DND-41 (cell line): Measurements from ENCODE around the gene TMEM223.
"Not testable (repeated sequence)": the region's sequence is repeated elsewhere in the genome, so short reads cannot be mapped to it uniquely, and the experiment has no call there.

ENCODE experiments used
- ATAC-seq: fragments of 200-7000 bp; cut with Tn5 transposase; 3 replicates; pipeline ENCODE4 v1.9.1; 2021; ENCODE audit warnings: low read depth; ENCODE audit not compliant: insufficient read depth
- DNase-seq: peaks from one replicate; pipeline ENCODE4 v3.0.0-alpha.2; 2020
- H2AFZ ChIP-seq: 2 replicates; pipeline ENCODE4 v1.6.0; 2012; ENCODE audit warnings: low read depth, low read length
- H3K27ac ChIP-seq: 2 replicates; pipeline ENCODE4 v1.5.1; 2012; ENCODE audit warnings: low read length, inconsistent platforms
- H3K27me3 ChIP-seq: fragments of 200-600 bp; sonication (generic); 2 replicates; pipeline ENCODE4 v1.6.0; 2012; ENCODE audit warnings: low read length, mild to moderate bottlenecking, inconsistent platforms; ENCODE audit not compliant: insufficient read depth, poor library complexity
- H3K36me3 ChIP-seq: 2 replicates; pipeline ENCODE4 v1.5.1; 2012; ENCODE audit warnings: low read length, inconsistent platforms; ENCODE audit not compliant: insufficient read depth
- H3K4me1 ChIP-seq: 2 replicates; pipeline ENCODE4 v1.5.1; 2012; ENCODE audit warnings: mild to moderate bottlenecking, low read length; ENCODE audit not compliant: insufficient read depth
- H3K4me2 ChIP-seq: 2 replicates; pipeline ENCODE4 v1.6.0; 2012; ENCODE audit warnings: mild to moderate bottlenecking, moderate library complexity, low read length, inconsistent platforms; ENCODE audit not compliant: insufficient read depth
- H3K4me3 ChIP-seq, 2 experiments: fragments of 200-600 bp in 1 of 2; shearing (Covaris generic) in 1 of 2; 2 replicates each; pipeline ENCODE4 v1.5.1; 2012 to 2016; ENCODE audit warnings: inconsistent platforms in 2 of 2, low read length in 2 of 2, mild to moderate bottlenecking in 2 of 2, low read depth in 1 of 2, moderate library complexity in 1 of 2
- H3K79me2 ChIP-seq: 2 replicates; pipeline ENCODE4 v1.6.0; 2012; ENCODE audit warnings: low read length, inconsistent platforms; ENCODE audit not compliant: insufficient read depth
- H3K9ac ChIP-seq: 2 replicates; pipeline ENCODE4 v1.6.0; 2012; ENCODE audit warnings: low read depth, mild to moderate bottlenecking, inconsistent platforms, low read length, moderate library complexity
- H3K9me3 ChIP-seq: 2 replicates; pipeline ENCODE4 v1.5.1; 2012; ENCODE audit warnings: low read length, moderate library complexity, mild to moderate bottlenecking, inconsistent platforms; ENCODE audit not compliant: insufficient read depth, severe bottlenecking
- H4K20me1 ChIP-seq: 2 replicates; pipeline ENCODE4 v1.6.0; 2012; ENCODE audit warnings: low read length; ENCODE audit not compliant: insufficient read depth
- CTCF ChIP-seq: IDR thresholded peaks from 2 replicates; pipeline ENCODE4 v1.5.1; 2012; ENCODE audit warnings: borderline replicate concordance, low read length, moderate library complexity, mild to moderate bottlenecking; ENCODE audit not compliant: poor library complexity, severe bottlenecking; ENCODE audit errors: extremely low read depth
- EZH2 ChIP-seq: IDR thresholded peaks from 3 replicates; pipeline ENCODE4 v1.6.1; 2012; ENCODE audit warnings: borderline replicate concordance, low read depth, mild to moderate bottlenecking, moderate library complexity, low read length, inconsistent platforms; ENCODE audit not compliant: severe bottlenecking

The TMEM223 gene

DNA sequence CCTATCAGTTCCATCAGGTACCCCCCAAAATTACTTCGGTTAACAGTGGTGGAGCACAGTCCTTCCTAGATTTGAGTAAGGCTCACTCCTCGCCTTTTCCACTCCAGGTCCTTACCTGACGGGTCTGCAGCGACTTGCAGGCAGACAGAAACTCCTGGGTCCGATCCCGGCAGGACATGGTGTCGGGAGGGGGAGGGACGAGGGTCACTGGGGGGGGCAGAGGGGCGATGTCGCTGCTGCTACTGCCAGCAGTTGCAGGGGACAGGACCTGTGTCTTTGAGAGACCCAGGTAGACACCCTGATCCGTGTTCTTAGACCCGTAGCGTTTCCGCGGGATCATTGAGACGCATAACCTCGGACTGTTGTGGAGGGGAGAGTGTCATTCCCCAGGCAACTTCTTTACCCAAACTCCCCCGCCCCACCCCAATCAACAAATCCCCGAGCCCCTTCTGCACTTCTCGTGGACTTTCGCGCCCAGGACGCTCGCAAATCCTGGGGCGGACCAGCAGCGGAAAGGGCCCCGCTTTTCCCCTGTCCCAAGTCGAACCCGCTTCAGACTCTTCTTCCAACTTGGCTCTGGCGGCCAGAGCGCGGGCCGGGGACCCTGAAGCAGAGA, 39.2 kb upstream of the TMEM223 start:
- Histone ChIP-seq H3K36me3 (peaks cover 64% of the 10 kb centered on the region), H3K9ac (peak overlapping the region; percentile 92), H3K9me3 (no peaks in the 10 kb centered on the region), H3K4me3 (peak overlapping the region; percentile 97 to 99), H2AFZ (peak overlapping the region; percentile 89), H4K20me1 (peaks cover 26% of the 10 kb centered on the region; the same call in 1 of the 2 replicates), H3K4me2 (peak overlapping the region; percentile 96), H3K4me1 (peaks cover 49% of the 10 kb centered on the region), H3K27me3 (no peaks in the 10 kb centered on the region), H3K79me2 (peaks cover 66% of the 10 kb centered on the region), H3K27ac (peak overlapping the region; percentile 79)
- DNase-seq: no peak
- 0 out of 3 replicates have a peak, but pooled peaks have one; percentile 0 for ATAC-seq
- TF ChIP-seq CTCF (no peak), EZH2 (no peak)

DNA sequence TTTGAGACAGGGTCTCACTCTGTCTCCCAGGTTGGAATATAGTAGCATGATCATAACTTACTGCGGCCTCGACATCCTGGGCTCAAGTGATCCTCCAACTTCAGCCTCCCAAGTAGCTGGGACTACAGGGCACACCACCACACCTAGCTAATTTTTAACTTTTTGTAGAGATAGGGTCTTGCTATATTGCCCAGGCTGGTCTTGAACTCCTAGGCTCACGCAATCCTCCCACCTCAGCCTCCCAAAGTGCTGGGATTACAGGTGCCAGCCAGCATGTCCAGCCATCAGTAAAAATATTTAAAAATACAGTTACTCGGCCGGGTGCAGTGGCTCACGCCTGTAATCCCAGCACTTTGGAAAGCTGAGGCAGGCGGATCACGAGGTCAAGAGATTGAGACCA, 36.3 kb upstream of the TMEM223 start:
- H3K4me1 ChIP-seq: peaks cover 23% of the 10 kb centered on the region
- not testable (repeated sequence) for H3K9me3 ChIP-seq, H3K4me2 ChIP-seq, H2AFZ ChIP-seq, H3K27ac ChIP-seq, DNase-seq, H3K27me3 ChIP-seq, H3K9ac ChIP-seq, ATAC-seq, H3K4me3 ChIP-seq
- peaks cover 65% of the 10 kb centered on the region for H3K36me3 ChIP-seq
- peaks cover 51% of the 10 kb centered on the region for H3K79me2 ChIP-seq
- peaks cover 15% of the 10 kb centered on the region; the same call in 1 of the 2 replicates for H4K20me1 ChIP-seq

- TF ChIP-seq EZH2: no peak
- no peak for TF ChIP-seq CTCF
- ATAC-seq: no peak
- peaks cover 75% of the 10 kb centered on the region for H3K36me3 ChIP-seq
Observed at GRCh38 chr11:62823677-62824076, 31.9 kb upstream of the TMEM223 start.

GRCh38 chr11:62817129-62817528, 25.3 kb upstream of the TMEM223 start:
- no peaks in the 10 kb centered on the region for H3K79me2 ChIP-seq
- DNase-seq (no peak), ATAC-seq (no peak)
- no peaks in the 10 kb centered on the region for H4K20me1 ChIP-seq
- H3K27ac ChIP-seq: no peak overlapping the region
- no peak overlapping the region for H3K4me2 ChIP-seq
- no peaks in the 10 kb centered on the region for H3K9me3 ChIP-seq
- H3K4me3 ChIP-seq: no peak overlapping the region
- no peak for TF ChIP-seq CTCF
- no peak for TF ChIP-seq EZH2
- peaks cover 43% of the 10 kb centered on the region for H3K36me3 ChIP-seq
- no peaks in the 10 kb centered on the region for H3K27me3 ChIP-seq
- H2AFZ ChIP-seq: no peak overlapping the region
- no peaks in the 10 kb centered on the region for H3K4me1 ChIP-seq
- no peak overlapping the region for H3K9ac ChIP-seq

More at GRCh38 chr11:62823677-62824076, 31.9 kb upstream of the TMEM223 start:
- no peak overlapping the region for H3K27ac ChIP-seq
- DNase-seq: no peak
- no peak overlapping the region for H3K4me3 ChIP-seq
- no peaks in the 10 kb centered on the region for H3K9me3 ChIP-seq
- H3K27me3 ChIP-seq: no peaks in the 10 kb centered on the region
- peaks cover 17% of the 10 kb centered on the region for H3K79me2 ChIP-seq
- no peak overlapping the region for H3K9ac ChIP-seq
- no peak overlapping the region for H2AFZ ChIP-seq
- 0 out of 2 replicates have a peak, but pooled peaks cover 3% of the 10 kb centered on the region for H4K20me1 ChIP-seq
- H3K4me1 ChIP-seq: no peaks in the 10 kb centered on the region
- no peak overlapping the region for H3K4me2 ChIP-seq
